ENCODE measurements around the gene ALOX5.
"Not testable (repeated sequence)": the region's sequence is repeated elsewhere in the genome, so short reads cannot be mapped to it uniquely, and the experiment has no call there.

Gene ALOX5
- total RNA-seq = 1.1 reads per million

GRCh38 chr10:45373576-45374349 is at the start of gene ALOX5:
Gene ALOX5, plus strand, starts transcription at chr10:45374216. Its CDS starts 64 bp downstream, at chr10:45374280.
- DNase-seq = no peak

GRCh38 chr10:45325116-45325515 is 48.9 kb upstream of the ALOX5 start:
- no peak for DNase-seq

- DNase-seq = not testable (repeated sequence)
Observed at GRCh38 chr10:45326864-45327263, 47.2 kb upstream of the ALOX5 start.

GRCh38 chr10:45331824-45332223 is 42.2 kb upstream of the ALOX5 start:
- DNase-seq = not testable (repeated sequence)

GRCh38 chr10:45339894-45340293 is 34.1 kb upstream of the ALOX5 start:
- no peak for DNase-seq

- DNase-seq = not testable (repeated sequence)
Observed at GRCh38 chr10:45340420-45340819, 33.6 kb upstream of the ALOX5 start.

- DNase-seq = not testable (repeated sequence)
Observed at GRCh38 chr10:45346652-45347335, 27.2 kb upstream of the ALOX5 start.

GRCh38 chr10:45347464-45347863 is 26.6 kb upstream of the ALOX5 start:
- not testable (repeated sequence) for DNase-seq

GRCh38 chr10:45348196-45348765 is 25.7 kb upstream of the ALOX5 start:
- DNase-seq = not testable (repeated sequence)

GRCh38 chr10:45353186-45353585 is 20.8 kb upstream of the ALOX5 start:
- DNase-seq = no peak

GRCh38 chr10:45354261-45354660 is 19.8 kb upstream of the ALOX5 start:
- no peak for DNase-seq

GRCh38 chr10:45355494-45355893 is 18.5 kb upstream of the ALOX5 start:
- DNase-seq = no peak

GRCh38 chr10:45358961-45359360 is 15.1 kb upstream of the ALOX5 start:
- DNase-seq = not testable (repeated sequence)

- DNase-seq = not testable (repeated sequence)
Observed at GRCh38 chr10:45361983-45362799, 11.8 kb upstream of the ALOX5 start.

- DNase-seq = not testable (repeated sequence)
Observed at GRCh38 chr10:45367643-45368042, 6.4 kb upstream of the ALOX5 start.

- DNase-seq = no peak
Observed at GRCh38 chr10:45368181-45368580, 5.8 kb upstream of the ALOX5 start.

GRCh38 chr10:45370202-45370955 is 3.6 kb upstream of the ALOX5 start:
- DNase-seq = no peak

- DNase-seq = no peak
Observed at GRCh38 chr10:45371560-45371959, 2.5 kb upstream of the ALOX5 start.

- DNase-seq = no peak
Observed at GRCh38 chr10:45372251-45372951, 1.6 kb upstream of the ALOX5 start.

GRCh38 chr10:45373003-45373575 is 927 bp upstream of the ALOX5 start:
- no peak for DNase-seq
